Measurements from ENCODE around the gene CARD9. TPM values are rescaled to one million over a fixed set of nuclear protein-coding genes. Genes with fewer than 3 reads are reported as not detected.
"Not testable (repeated sequence)": the region's sequence is repeated elsewhere in the genome, so short reads cannot be mapped to it uniquely, and the experiment has no call there.

The CARD9 gene
- polyA plus RNA-seq, 6 donors from 2014 or later = 0.16 to 0.52 (median 0.33) TPM; not detected in 1

DNA sequence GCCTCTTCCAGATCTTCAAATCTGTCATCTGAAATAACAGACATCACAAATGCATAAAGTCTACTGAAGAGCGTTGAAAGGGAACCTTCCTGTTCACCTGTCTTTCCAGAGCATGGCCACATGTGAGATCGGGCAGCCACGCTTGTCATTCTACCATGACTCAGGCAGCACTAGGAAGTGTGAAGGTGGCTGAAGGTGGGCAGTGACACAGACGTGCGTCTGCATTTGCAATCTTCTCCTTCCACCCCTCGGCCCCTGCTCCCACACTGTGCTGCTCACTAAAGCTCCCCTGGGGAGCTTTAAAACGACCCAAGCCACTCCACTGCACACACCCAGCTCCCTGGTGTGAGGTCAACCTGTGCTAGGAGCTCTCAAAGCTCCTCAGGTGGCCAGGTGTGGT, 34.4 kb upstream of the CARD9 start:
- peak overlapping the region in 6 of 8 donors; percentile 9 to 92 (median 64) for H3K4me3 Mint-ChIP-seq
- DNase-seq (no peak), ATAC-seq (ENCODE audit: low read depth in 2 of 2) (no peak)
- H3K4me1 Mint-ChIP-seq = peaks cover 46 to 79% (median 49%) of the 10 kb centered on the region in 3 donors
- H3K27ac Mint-ChIP-seq = peak overlapping the region in 1 of 6 donors; percentile 72
- H3K9me3 Mint-ChIP-seq = no peaks in the 10 kb centered on the region
- no peaks in the 10 kb centered on the region for H3K27me3 Mint-ChIP-seq
- peaks cover 0 to 8% of the 10 kb centered on the region in 2 donors for H3K36me3 Mint-ChIP-seq

GRCh38 chr9:136407061-136407460, 33.6 kb upstream of the CARD9 start:
- Mint-ChIP-seq H3K27ac (peak overlapping the region in 2 of 6 donors; percentile 11 to 69), H3K4me3 (peak overlapping the region in 2 of 8 donors; percentile 38 to 44), H3K4me1 (peaks cover 46 to 79% (median 55%) of the 10 kb centered on the region in 3 donors)
- not testable (repeated sequence) for DNase-seq; H3K9me3 Mint-ChIP-seq; ATAC-seq (ENCODE audit: low read depth in 2 of 2); H3K27me3 Mint-ChIP-seq; H3K36me3 Mint-ChIP-seq

DNA sequence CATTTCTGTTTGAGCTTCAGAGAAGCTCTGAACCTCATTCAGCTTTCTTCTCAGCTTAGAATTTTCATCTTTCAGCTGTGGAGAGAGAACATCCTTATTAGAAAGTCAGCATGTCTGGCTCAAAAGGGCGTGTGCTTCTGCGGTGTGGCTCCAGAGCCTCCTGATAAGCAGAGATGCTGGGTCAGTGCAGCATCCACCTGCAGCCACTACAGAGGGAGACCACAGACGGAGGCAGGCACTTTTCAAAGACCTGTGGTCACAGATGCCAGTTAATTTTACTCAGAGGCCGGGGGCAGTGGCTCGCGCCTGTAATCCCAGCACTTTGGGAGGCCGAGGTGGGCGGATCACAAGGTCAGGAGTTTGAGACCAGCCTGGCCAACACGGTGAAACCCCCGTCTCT, 32.4 kb upstream of the CARD9 start:
- H3K4me1 Mint-ChIP-seq = peaks cover 39 to 77% (median 47%) of the 10 kb centered on the region in 3 donors
- H3K36me3 Mint-ChIP-seq; DNase-seq; ATAC-seq (ENCODE audit: low read depth in 2 of 2); H3K27me3 Mint-ChIP-seq; H3K27ac Mint-ChIP-seq; H3K9me3 Mint-ChIP-seq: not testable (repeated sequence)
- peak overlapping the region in 4 of 8 donors; percentile 51 to 83 (median 74) for H3K4me3 Mint-ChIP-seq

- DNase-seq (no peak), ATAC-seq (ENCODE audit: low read depth in 2 of 2) (no peak)
- Mint-ChIP-seq H3K27ac (peak overlapping the region in 3 of 6 donors; percentile 32 to 93 (median 86)), H3K4me1 (peaks cover 38 to 73% (median 46%) of the 10 kb centered on the region in 3 donors), H3K36me3 (peaks cover 0 to 8% of the 10 kb centered on the region in 2 donors), H3K9me3 (no peaks in the 10 kb centered on the region), H3K27me3 (no peaks in the 10 kb centered on the region), H3K4me3 (peak overlapping the region in 5 of 8 donors; percentile 5 to 83 (median 79))
Observed at GRCh38 chr9:136405481-136405880, 32.0 kb upstream of the CARD9 start.

GRCh38 chr9:136404801-136405136, 31.3 kb upstream of the CARD9 start:
- no peaks in the 10 kb centered on the region for H3K27me3 Mint-ChIP-seq
- H3K4me1 Mint-ChIP-seq = peaks cover 32 to 70% (median 42%) of the 10 kb centered on the region in 3 donors
- peak overlapping the region; percentile 66 to 79 (median 68) for H3K4me3 Mint-ChIP-seq
- H3K9me3 Mint-ChIP-seq = no peaks in the 10 kb centered on the region
- no peak for ATAC-seq (ENCODE audit: low read depth in 2 of 2)
- no peak for DNase-seq
- H3K27ac Mint-ChIP-seq = peak overlapping the region; percentile 86 to 94 (median 90)
- peaks cover 0 to 8% of the 10 kb centered on the region in 2 donors for H3K36me3 Mint-ChIP-seq

DNA sequence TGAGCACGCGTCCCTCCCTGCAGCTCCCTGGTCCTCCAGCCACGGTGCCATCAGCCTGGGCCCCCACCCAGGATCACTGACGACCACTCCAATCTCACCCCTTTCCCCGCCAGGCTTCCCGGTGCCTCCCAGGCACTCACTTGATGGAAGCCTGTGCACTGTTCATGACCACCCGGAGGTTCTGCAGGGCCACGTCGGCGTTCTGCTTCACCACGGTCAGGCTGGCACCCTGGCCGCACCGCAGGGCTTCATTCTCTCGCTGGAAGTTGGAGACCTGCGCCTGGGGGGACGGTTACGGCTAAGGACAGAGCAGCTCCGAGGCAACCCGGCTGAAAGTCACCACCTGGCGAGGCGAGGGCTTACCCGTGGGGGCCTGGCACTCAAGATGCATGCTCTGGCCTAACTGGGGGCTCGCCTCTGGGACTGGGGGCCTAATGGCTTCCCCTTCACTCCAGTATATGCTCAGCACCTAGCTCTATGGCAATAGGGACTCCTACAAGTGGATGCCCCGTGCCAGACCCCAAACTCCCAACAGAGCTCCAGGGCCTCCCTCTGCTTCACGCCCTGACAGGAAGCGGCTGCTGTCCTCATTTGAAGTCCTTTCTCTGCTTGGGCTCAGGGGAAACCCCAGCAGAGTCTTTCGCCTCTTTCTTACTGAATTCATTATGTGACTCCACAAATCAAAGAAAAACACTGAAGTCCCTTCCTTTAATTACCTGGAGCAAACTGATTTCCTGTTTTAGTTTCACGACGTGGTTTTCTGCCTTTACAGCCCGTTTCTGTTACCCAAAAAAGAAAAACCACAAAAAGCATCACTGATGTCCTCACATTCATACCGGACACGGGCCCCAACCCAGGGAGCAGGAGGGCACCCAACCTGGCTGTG, 30.7 kb upstream of the CARD9 start:
- DNase-seq (no peak), ATAC-seq (ENCODE audit: low read depth in 2 of 2) (no peak)

DNA sequence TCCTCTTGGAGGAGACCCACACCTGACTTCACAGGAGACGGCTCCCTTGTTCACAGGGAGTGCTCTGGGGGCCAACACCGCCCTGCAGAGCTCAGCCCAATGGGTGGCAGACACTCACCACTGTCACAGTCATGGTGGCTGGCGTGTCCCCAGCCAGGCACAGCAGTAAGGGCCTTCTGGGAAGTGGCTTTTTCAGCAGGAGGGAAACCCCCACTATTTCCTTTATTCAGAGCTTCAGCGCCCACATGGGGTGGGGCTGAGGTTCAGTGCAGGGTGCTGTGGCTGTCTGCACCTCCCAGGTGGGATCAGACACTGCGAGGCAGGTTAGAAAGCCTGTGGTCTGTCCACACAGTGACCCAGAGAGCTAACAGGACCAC, 30.1 kb upstream of the CARD9 start:
- H3K27ac Mint-ChIP-seq = peak overlapping the region; percentile 66 to 94 (median 86)
- H3K36me3 Mint-ChIP-seq = peaks cover 0 to 2% of the 10 kb centered on the region in 2 donors
- peak overlapping the region in 7 of 8 donors; percentile 23 to 80 (median 72) for H3K4me3 Mint-ChIP-seq
- H3K9me3 Mint-ChIP-seq = no peaks in the 10 kb centered on the region
- H3K27me3 Mint-ChIP-seq = no peaks in the 10 kb centered on the region
- DNase-seq (peak; percentile 51), ATAC-seq (ENCODE audit: low read depth in 2 of 2) (peak; percentile 78 to 81)
- H3K4me1 Mint-ChIP-seq = peaks cover 32 to 67% (median 40%) of the 10 kb centered on the region in 3 donors

More for the DNA sequence above, 30.7 kb upstream of the CARD9 start:
- H3K9me3 Mint-ChIP-seq = no peaks in the 10 kb centered on the region
- peak overlapping the region; percentile 86 to 95 (median 90) for H3K27ac Mint-ChIP-seq
- peaks cover 0 to 8% of the 10 kb centered on the region in 2 donors for H3K36me3 Mint-ChIP-seq
- H3K4me1 Mint-ChIP-seq = peaks cover 31 to 67% (median 40%) of the 10 kb centered on the region in 3 donors
- peak overlapping the region; percentile 66 to 80 (median 70) for H3K4me3 Mint-ChIP-seq
- no peaks in the 10 kb centered on the region for H3K27me3 Mint-ChIP-seq

- Mint-ChIP-seq H3K36me3 (no peaks in the 10 kb centered on the region), H3K4me1 (peaks cover 25 to 62% (median 42%) of the 10 kb centered on the region in 3 donors), H3K9me3 (no peaks in the 10 kb centered on the region), H3K4me3 (peak overlapping the region in 4 of 8 donors; percentile 24 to 66 (median 54)), H3K27me3 (no peaks in the 10 kb centered on the region), H3K27ac (peak overlapping the region in 4 of 6 donors; percentile 28 to 83 (median 56))
- ATAC-seq (ENCODE audit: low read depth in 2 of 2) (no peak), DNase-seq (no peak)
Observed at GRCh38 chr9:136402067-136402466, 28.6 kb upstream of the CARD9 start.

- Mint-ChIP-seq H3K36me3 (no peaks in the 10 kb centered on the region), H3K27me3 (no peaks in the 10 kb centered on the region), H3K4me1 (peaks cover 25 to 59% (median 42%) of the 10 kb centered on the region in 3 donors), H3K4me3 (peak overlapping the region in 5 of 8 donors; percentile 41 to 94 (median 76)), H3K27ac (peak overlapping the region in 4 of 6 donors; percentile 80 to 89 (median 82)), H3K9me3 (no peaks in the 10 kb centered on the region)
- DNase-seq (no peak), ATAC-seq (ENCODE audit: low read depth in 2 of 2) (no peak)
Observed at GRCh38 chr9:136401173-136401922, 27.9 kb upstream of the CARD9 start.

DNA sequence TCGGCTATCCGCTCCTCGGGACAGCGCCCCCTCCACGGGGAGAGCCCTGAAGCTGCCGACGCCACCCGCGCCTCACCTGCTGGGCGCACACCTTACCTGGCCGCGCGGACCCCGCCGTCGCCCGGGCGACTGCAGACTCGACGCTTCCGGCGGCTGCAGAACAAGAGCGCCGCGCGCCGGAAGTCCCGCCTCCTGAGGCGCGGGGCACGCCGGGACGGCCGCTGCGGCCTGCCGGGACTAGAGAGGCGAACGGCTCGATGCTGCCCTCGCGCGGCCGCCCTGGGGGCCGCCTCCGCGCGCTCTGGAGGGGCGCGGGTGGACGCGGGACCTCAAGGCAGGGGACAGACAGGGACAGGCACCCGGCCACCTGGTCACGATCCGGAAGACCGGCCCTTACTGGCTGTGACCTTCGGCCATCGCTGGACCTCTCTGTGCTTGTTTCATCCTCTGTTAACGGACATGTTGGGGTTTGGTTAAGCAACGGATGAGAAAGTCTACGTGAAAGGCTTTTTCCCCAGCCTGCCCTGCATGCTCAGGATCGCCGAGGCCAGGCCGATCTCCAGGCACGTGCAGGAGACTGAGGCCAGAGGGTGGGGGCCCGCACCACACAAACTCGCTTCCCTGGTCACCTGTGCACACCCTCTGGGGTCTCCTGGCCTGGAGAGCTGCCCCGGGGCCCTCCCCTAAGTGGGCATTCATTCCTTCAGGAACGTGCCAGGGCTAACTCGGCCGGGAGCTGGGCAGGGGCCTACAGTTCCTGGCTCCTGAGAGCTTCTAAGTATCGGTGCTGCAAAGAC, 26.8 kb upstream of the CARD9 start, which contains the start of gene SNAPC4:
TSS of gene SNAPC4 (minus strand) at position 133 of the 797 bp plus-strand sequence. CDS start 1,742 bp downstream, outside the sequence.
- no peaks in the 10 kb centered on the region for H3K27me3 Mint-ChIP-seq
- no peaks in the 10 kb centered on the region for H3K36me3 Mint-ChIP-seq
- peak within 1 kb of the TSS; percentile 80 to 94 (median 88) for H3K4me3 Mint-ChIP-seq
- DNase-seq (peak; percentile 86), ATAC-seq (ENCODE audit: low read depth in 2 of 2) (peak; percentile 73 to 77)
- no peaks in the 10 kb centered on the region for H3K9me3 Mint-ChIP-seq
- H3K27ac Mint-ChIP-seq = peak within 1 kb of the TSS in 5 of 6 donors; percentile 62 to 94 (median 85)
- H3K4me1 Mint-ChIP-seq = peaks cover 25 to 50% (median 41%) of the 10 kb centered on the region in 3 donors

- Mint-ChIP-seq H3K4me3 (peak overlapping the region; percentile 80 to 94 (median 88)), H3K4me1 (peaks cover 18 to 42% (median 33%) of the 10 kb centered on the region in 3 donors), H3K9me3 (no peaks in the 10 kb centered on the region), H3K27ac (peak overlapping the region in 5 of 6 donors; percentile 62 to 94 (median 85)), H3K36me3 (no peaks in the 10 kb centered on the region), H3K27me3 (no peaks in the 10 kb centered on the region)
- ATAC-seq (ENCODE audit: low read depth in 2 of 2) (peak; percentile 19 to 28), DNase-seq (peak; percentile 38)
Observed at GRCh38 chr9:136399176-136400037, 25.9 kb upstream of the CARD9 start.

DNA sequence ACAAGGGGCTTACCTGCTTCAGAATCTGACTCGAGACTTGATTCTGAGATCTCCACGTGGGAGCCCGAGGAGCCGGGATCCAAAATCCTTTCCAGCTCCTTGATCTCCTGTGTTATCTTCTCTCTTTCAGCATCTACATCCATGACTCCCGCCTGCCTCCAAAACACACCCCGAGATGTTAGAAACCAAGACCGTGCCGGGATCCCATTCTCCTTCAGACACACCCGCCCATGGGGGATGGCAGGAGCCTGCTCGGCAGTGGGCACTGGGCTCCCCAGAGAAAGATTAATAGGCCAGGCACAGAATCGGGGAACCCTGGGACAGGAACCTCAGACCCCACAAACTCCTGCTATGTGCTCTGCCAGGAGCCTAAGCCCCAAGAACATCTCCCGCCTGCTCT, 24.8 kb upstream of the CARD9 start:
- Mint-ChIP-seq H3K4me3 (peak overlapping the region; percentile 80 to 94 (median 88)), H3K36me3 (no peaks in the 10 kb centered on the region), H3K9me3 (no peaks in the 10 kb centered on the region), H3K27me3 (no peaks in the 10 kb centered on the region), H3K27ac (peak overlapping the region in 1 of 6 donors; percentile 33), H3K4me1 (peaks cover 9 to 31% (median 21%) of the 10 kb centered on the region in 3 donors)
- DNase-seq = no peak
- no peak for ATAC-seq (ENCODE audit: low read depth in 2 of 2)

All from naive B cell (primary cell).